Thymus (tissue), 11 donors: Measurements from ENCODE around the gene TAF15. TPM values are rescaled to one million over a fixed set of nuclear protein-coding genes. Genes with fewer than 3 reads are reported as not detected.

ENCODE experiments used
- DNase-seq, 9 donors: peaks; one replicate each; pipeline ENCODE4 v3.0.0-alpha.2; 2013; ENCODE audit warnings: low spot score in 9 of 9, low read depth in 6 of 9, missing footprints in 1 of 9
- H3K27ac ChIP-seq, 2 donors: one replicate each; pipeline ENCODE4 v1.5.1; 2013; ENCODE audit warnings: control low read depth in 1 of 2, low read depth in 1 of 2, low read length in 1 of 2, mild to moderate bottlenecking in 1 of 2, moderate library complexity in 1 of 2
- H3K27me3 ChIP-seq, 2 donors: one replicate each; pipeline ENCODE4 v1.5.1; 2013; ENCODE audit warnings: low read length in 1 of 2; ENCODE audit not compliant: control insufficient read depth in 2 of 2, insufficient read depth in 1 of 2
- H3K36me3 ChIP-seq, 2 donors: one replicate each; pipeline ENCODE4 v1.5.1; 2013; ENCODE audit warnings: low read length in 1 of 2, mild to moderate bottlenecking in 1 of 2, moderate library complexity in 1 of 2; ENCODE audit not compliant: control insufficient read depth in 2 of 2, insufficient read depth in 2 of 2
- H3K4me1 ChIP-seq, 2 donors: one replicate each; pipeline ENCODE4 v1.5.1; 2013; ENCODE audit warnings: low read length in 2 of 2; ENCODE audit not compliant: control insufficient read depth in 2 of 2, insufficient read depth in 2 of 2
- H3K4me3 ChIP-seq, 2 donors: one replicate each; pipeline ENCODE4 v1.5.1; 2013; ENCODE audit warnings: low read length in 2 of 2, control low read depth in 1 of 2, mild to moderate bottlenecking in 1 of 2
- H3K9me3 ChIP-seq, 2 donors: one replicate each; pipeline ENCODE4 v1.5.1; 2013; ENCODE audit warnings: low read length in 1 of 2, mild to moderate bottlenecking in 1 of 2; ENCODE audit not compliant: control insufficient read depth in 2 of 2, insufficient read depth in 1 of 2
- WGBS: extraction: QIAGEN DNeasy Blood & Tissue Kit; methylation state at CpG from one replicate; pipeline ENCODE4 v1.1.7; 2013; 5-methylcytosine and 5-hydroxymethylcytosine counted together
- polyA plus RNA-seq: library from polyadenylated mRNA; stranded (reverse); fragments of 200-250 nt; gene quantifications from one replicate; pipeline ENCODE4 v1.2.3, GENCODE V29; 2013
- total RNA-seq: library from RNA; stranded (reverse); fragments of 120-200 nt; gene quantifications from one replicate; pipeline ENCODE4 v1.2.4, GENCODE V29; 2013
- donor health status: healthy.

The TAF15 gene
- total and polyA plus RNA-seq, 2 donors: 26.1 to 95.9 TPM

DNA sequence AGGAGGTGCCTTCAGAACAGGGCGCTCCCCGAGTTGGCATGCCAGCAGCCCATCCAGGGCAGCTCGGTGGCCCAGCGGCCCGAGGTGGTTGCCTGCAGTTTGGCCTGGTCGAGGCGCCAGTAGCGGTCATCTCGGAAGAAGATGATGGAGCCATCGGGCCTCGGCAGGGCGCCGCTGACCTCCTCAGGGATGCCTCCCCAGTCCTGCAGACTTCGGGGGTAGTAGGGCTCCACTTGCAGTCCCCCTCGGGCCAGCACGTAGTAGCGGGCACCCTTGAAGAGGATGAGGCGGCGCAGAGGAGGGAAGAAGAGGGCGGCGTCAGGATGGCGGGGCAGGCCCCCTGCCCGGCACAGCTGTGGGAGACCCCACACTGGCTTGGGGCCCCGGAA lies 42.8 kb upstream of the TAF15 start:
- Histone ChIP-seq H3K9me3 (peaks cover 0 to 1% of the 10 kb centered on the region in 2 donors), H3K4me1 (peaks cover 8 to 13% of the 10 kb centered on the region in 2 donors), H3K4me3 (no peak overlapping the region), H3K27ac (no peak overlapping the region), H3K36me3 (no peaks in the 10 kb centered on the region), H3K27me3 (peaks cover 0 to 2% of the 10 kb centered on the region in 2 donors)
- 98% methylated on average over 24 of the region's 24 CpGs for WGBS
- no peak for DNase-seq

DNA sequence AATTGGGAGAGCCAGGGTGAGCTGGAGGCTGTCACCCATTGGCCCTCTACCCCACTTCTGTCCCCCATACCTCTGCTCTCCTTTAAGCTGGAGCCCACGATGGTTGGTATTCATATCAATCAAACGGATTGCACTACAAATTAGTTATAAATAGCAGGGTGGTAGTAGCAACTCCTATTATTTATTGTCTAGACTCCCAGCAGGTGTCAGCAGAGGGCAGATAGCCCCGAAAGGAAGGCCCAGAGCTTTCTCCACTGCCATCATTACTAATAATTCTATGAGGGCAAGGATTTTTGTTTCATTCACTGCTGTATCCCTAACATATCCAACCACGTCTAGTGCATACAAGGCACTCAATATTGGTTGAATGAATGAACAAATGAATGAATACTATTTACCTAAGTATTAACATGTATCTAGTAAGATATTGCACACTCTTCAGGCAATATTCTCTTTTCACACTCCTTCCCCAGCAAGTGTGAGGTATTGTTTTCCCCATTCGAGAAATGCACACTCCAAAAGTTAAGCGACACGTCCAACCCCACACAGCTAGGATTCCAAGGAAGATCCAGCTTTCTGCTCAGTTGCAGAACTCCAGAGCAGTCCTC lies 42.3 kb upstream of the TAF15 start:
- Histone ChIP-seq H3K4me3 (no peak overlapping the region), H3K27me3 (peaks cover 0 to 2% of the 10 kb centered on the region in 2 donors), H3K27ac (no peak overlapping the region), H3K9me3 (peaks cover 0 to 1% of the 10 kb centered on the region in 2 donors), H3K4me1 (peaks cover 8 to 13% of the 10 kb centered on the region in 2 donors), H3K36me3 (no peaks in the 10 kb centered on the region)
- peak in 1 of 9 donors; percentile 34 for DNase-seq
- 60% methylated on average over 7 of the region's 7 CpGs for WGBS

DNA sequence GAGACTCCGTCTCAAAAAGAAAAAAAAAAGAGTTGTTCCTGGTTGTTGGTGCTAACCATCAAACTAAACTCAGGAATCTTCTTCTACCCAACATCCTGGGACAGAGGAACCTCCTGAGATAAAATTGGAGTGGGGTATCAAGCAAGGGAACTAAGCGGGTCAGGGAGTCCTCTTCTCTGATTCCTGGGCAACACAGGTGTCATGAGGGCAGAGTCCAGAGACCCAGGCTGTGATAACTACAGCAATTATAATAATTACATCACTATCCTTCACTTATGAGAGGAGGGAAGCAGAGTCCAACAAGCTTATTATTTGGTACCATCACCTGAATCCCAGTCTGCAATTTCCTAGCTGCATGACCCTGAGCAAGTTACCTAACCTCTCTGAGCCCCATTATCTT lies 40.5 kb upstream of the TAF15 start:
- no peak for DNase-seq
- Histone ChIP-seq H3K9me3 (peaks cover 0 to 1% of the 10 kb centered on the region in 2 donors), H3K4me1 (peaks cover 17 to 26% of the 10 kb centered on the region in 2 donors), H3K36me3 (no peaks in the 10 kb centered on the region), H3K27me3 (peaks cover 0 to 4% of the 10 kb centered on the region in 2 donors), H3K4me3 (no peak overlapping the region), H3K27ac (no peak overlapping the region)
- 94% methylated on average over 2 of the region's 2 CpGs for WGBS

DNA sequence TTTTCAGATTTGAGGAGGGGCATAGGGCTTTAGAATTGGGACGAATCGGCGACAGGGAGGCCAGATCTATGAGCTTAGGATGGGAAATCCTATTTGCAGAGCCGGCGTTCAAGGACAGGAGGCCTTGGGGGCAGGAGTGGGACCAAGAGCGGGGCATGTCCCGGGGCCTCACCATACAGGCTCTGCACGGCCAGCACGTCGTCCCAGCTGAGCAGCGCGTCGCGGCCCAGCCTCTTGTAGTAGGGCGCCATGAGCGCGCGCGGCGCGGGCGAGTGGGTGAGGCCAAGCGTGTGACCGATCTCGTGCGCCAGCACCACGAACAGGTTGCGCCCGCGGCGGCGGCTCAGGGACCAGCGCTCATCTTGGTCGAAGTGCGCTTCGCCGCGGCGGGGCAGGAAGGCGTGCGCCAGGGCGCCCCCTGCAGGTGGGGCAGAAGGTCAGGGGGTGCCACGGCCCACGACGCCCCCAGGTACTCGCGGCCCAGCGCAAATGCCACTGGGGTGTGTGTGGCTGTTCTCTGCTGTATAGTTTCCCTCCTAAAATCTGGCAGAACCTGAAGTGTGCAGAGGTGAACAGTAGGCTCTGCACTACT lies 39.3 kb upstream of the TAF15 start:
- Histone ChIP-seq H3K9me3 (peaks cover 0 to 1% of the 10 kb centered on the region in 2 donors), H3K27ac (no peak overlapping the region), H3K4me3 (no peak overlapping the region), H3K4me1 (peaks cover 13 to 24% of the 10 kb centered on the region in 2 donors), H3K36me3 (no peaks in the 10 kb centered on the region), H3K27me3 (peaks cover 0 to 4% of the 10 kb centered on the region in 2 donors)
- no peak for DNase-seq
- WGBS: 99% methylated on average over 48 of the region's 48 CpGs

DNA sequence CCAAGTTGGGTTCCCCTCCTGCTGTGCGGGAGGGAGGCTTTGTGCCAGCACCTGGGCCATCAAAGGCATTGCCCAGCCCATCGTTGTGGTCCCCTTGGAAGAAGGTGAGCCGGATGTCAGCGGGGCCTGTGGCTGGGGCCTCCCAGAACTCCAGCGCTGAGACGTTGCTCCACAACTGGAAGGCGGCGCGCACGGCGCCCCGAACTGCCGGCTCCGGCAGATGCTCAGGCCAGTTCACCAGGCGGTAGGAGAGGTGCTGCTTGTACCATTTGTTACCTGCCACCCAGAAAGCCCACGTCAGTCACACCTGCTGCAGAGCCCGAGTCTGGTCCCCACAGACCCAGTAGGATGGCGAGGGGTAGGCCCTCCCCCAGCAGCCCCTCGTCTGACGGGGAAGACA lies 36.2 kb upstream of the TAF15 start:
- no peak for DNase-seq
- no peak overlapping the region for H3K27ac ChIP-seq

DNA sequence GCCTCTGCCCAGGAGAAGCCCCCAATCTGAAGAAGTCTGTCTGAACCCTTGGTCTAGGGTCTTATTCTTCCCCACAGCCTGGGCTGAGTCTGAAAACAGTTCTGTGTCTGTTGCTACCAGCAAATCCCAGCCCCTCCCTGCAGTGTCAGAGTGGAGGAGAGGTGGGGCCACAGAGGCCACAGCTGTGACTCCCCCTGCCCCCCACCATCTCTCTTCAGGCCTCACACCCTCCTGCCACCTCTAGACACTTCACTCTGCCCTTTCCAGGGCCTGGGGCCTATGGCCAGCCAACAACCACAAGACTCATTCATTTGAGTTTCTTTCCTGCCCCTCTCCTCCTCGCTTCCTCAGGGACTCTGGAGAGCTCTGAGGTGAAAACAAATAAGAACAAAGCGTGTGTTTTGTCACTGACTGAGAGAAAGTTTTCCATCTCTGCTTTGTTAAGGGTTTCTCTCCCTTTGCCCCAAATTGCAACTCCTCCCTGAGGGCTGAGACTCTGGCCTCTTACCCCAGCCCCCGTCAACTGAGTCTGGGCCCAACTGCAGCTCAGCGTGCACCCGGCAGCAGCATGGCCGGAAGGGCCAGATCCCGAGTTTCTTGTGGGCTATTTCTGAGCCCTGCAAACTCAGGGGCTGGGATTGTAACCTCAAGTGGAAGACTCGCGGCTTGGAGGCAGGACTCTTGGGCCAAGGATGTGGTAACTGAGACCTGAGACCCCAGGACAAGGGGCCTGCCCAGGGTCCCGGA lies 35.4 kb upstream of the TAF15 start:
- Histone ChIP-seq H3K4me3 (no peak overlapping the region), H3K36me3 (no peaks in the 10 kb centered on the region), H3K9me3 (peaks cover 0 to 1% of the 10 kb centered on the region in 2 donors), H3K27me3 (peaks cover 0 to 2% of the 10 kb centered on the region in 2 donors), H3K27ac (peak overlapping the region in 1 of 2 donors; percentile 31), H3K4me1 (peaks cover 9 to 20% of the 10 kb centered on the region in 2 donors)
- DNase-seq: peak in 1 of 9 donors; percentile 29
- WGBS: 87% methylated on average over 10 of the region's 10 CpGs

More for the DNA sequence above, 36.2 kb upstream of the TAF15 start:
- no peaks in the 10 kb centered on the region for H3K36me3 ChIP-seq
- 44% methylated on average over 20 of the region's 20 CpGs for WGBS
- H3K27me3 ChIP-seq: peaks cover 0 to 2% of the 10 kb centered on the region in 2 donors
- peaks cover 9 to 20% of the 10 kb centered on the region in 2 donors for H3K4me1 ChIP-seq
- peaks cover 0 to 1% of the 10 kb centered on the region in 2 donors for H3K9me3 ChIP-seq
- no peak overlapping the region for H3K4me3 ChIP-seq

DNA sequence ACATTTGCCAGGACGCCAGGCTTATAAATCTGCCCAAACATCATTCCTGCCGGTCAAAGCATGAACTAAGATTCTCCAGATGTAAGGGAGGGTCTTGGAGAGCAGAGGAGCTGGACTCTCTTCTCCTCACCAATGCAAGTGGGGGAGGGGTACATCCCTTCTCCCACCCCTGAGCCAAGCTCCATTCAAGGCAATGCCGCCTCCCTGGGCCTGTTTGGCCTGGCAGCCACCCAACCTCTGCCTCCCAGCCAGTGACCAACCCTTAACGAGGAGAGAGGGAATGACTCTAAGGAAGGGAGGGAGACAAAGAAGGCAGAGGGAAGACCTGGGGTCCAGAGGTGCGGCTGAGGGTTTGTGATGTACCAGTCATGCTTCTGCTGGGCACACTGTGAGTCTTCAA lies 34.8 kb upstream of the TAF15 start:
- DNase-seq: no peak
- peaks cover 9 to 20% of the 10 kb centered on the region in 2 donors for H3K4me1 ChIP-seq
- H3K9me3 ChIP-seq: peaks cover 0 to 1% of the 10 kb centered on the region in 2 donors
- no peaks in the 10 kb centered on the region for H3K36me3 ChIP-seq
- no peak overlapping the region for H3K27ac ChIP-seq
- WGBS: 95% methylated on average over 5 of the region's 5 CpGs
- no peak overlapping the region for H3K4me3 ChIP-seq
- peaks cover 0 to 2% of the 10 kb centered on the region in 2 donors for H3K27me3 ChIP-seq

DNA sequence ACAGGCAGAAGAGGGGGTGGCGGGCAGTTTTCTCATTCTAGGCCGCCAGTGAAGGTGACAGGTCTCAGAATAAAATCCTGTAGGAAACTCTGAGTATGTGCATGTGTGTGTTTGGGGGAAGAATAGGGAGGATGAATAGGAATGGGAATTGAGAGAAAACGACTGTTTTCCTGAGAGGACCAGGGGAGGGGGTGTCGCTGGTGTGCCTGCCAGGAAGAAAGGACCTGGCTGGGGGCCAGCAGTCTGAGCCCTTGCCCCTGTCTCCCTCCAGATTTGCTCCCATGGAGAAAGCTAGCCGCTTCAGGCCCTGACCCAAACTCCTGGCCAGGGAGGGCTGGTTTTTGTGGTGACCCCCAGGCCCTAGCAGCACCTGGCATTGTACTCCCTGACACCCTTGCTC lies 34.2 kb upstream of the TAF15 start:
- peaks cover 9 to 20% of the 10 kb centered on the region in 2 donors for H3K4me1 ChIP-seq
- WGBS: 94% methylated on average over 5 of the region's 5 CpGs

DNA sequence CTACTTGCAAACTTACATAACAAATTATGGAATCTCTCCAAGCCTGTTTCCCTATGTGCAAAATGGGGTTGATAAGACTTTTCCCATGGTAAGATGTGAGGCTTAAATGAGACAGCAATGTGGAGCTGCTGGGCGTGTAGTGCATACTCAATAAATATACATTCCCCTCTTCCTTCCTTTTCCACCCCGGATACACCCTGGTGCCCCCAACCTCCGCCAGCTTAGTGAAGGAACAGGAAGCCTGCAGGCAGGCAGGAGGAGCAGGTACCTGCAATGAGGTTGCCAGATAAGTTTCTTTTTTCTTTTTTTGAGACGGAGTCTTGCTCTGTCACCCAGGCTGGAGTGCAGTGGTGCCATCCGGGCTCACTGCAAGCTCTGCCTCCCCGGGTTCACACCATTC lies 33.7 kb upstream of the TAF15 start:
- no peak overlapping the region for H3K4me3 ChIP-seq
- DNase-seq: no peak
- WGBS: 38% methylated on average over 6 of the region's 6 CpGs

More for the DNA sequence above, 34.2 kb upstream of the TAF15 start:
- Histone ChIP-seq H3K4me3 (no peak overlapping the region), H3K27ac (no peak overlapping the region), H3K27me3 (peaks cover 0 to 2% of the 10 kb centered on the region in 2 donors), H3K9me3 (no peaks in the 10 kb centered on the region), H3K36me3 (no peaks in the 10 kb centered on the region)
- DNase-seq: no peak

More for the DNA sequence above, 33.7 kb upstream of the TAF15 start:
- Histone ChIP-seq H3K36me3 (no peaks in the 10 kb centered on the region), H3K27ac (no peak overlapping the region), H3K9me3 (no peaks in the 10 kb centered on the region), H3K4me1 (peaks cover 9 to 20% of the 10 kb centered on the region in 2 donors), H3K27me3 (peaks cover 0 to 2% of the 10 kb centered on the region in 2 donors)
